ENCODE data around the gene STPG3. TPM values are rescaled to one million over a fixed set of nuclear protein-coding genes. Genes with fewer than 3 reads are reported as not detected.

Gene STPG3
- polyA plus RNA-seq, 2 of the 4 experiments (the other 2 are of a cell fraction): not detected

GRCh38 chr9:137228506-137228967 is 22.5 kb upstream of the STPG3 start:
- WGBS (ENCODE audit: missing lambda C conversion rate): 82% methylated on average over 6 of the region's 29 CpGs
- ChIA-PET POLR2A (interaction anchor here (2.3 kb wide), 1 partner anchor 40 kb away, joined by 8 read pairs; the partner anchor contains the start of genes ANAPC2 and SSNA1), CTCF (interaction anchor here (0.5 to 10.1 kb wide), 18 partner anchors 10 to 200 kb away, joined by 3 to 113 read pairs (median 12); partner anchors contain the start of genes ANAPC2, NDOR1, NPDC1 and SAPCD2)
- no peaks in the 10 kb centered on the region for H3K9me3 ChIP-seq
- FAIRE-seq (no peak), ATAC-seq (no peak), DNase-seq (ENCODE audit: low read depth in 1 of 2, low spot score in 1 of 2) (no peak)
- no peak overlapping the region for H3K4me3 ChIP-seq
- peaks cover 58% of the 10 kb centered on the region for H3K4me1 ChIP-seq
- H3K27ac ChIP-seq: no peak overlapping the region
- no peak for TF ChIP-seq NFE2L2 (conservative IDR thresholded peaks at IDR 0.05; ENCODE audit: low read length)
- no peak for TF ChIP-seq KDM5A (IDR thresholded peaks at IDR 0.05)
- TF ChIP-seq RAD21 (conservative IDR thresholded peaks at IDR 0.05 in 1 of 2, IDR thresholded peaks at IDR 0.05 in 1 of 2): no peak
- TF ChIP-seq ELK1 (IDR thresholded peaks at IDR 0.05; ENCODE audit: low read depth, low read length): no peak
- TF ChIP-seq BHLHE40 (IDR thresholded peaks at IDR 0.05; ENCODE audit: low read depth, low read length): no peak
- TF ChIP-seq NPAS2 (CRISPR knock-in tag; IDR thresholded peaks at IDR 0.05; ENCODE audit: borderline replicate concordance): no peak
- no peak for TF ChIP-seq BCL3 (IDR thresholded peaks at IDR 0.05)
- TF ChIP-seq MAX (IDR thresholded peaks at IDR 0.05): no peak
- TF ChIP-seq MAZ (IDR thresholded peaks at IDR 0.05; ENCODE audit: borderline replicate concordance, low read depth, low read length): no peak
- TF ChIP-seq CEBPB (IDR thresholded peaks at IDR 0.05): no peak
- TF ChIP-seq ZC3H11A (IDR thresholded peaks at IDR 0.05): no peak
- TF ChIP-seq FOSL2 (IDR thresholded peaks at IDR 0.05): no peak
- no peak for TF ChIP-seq FOSL2 (CRISPR knock-in tag; IDR thresholded peaks at IDR 0.05)
- TF ChIP-seq SREBF2 (IDR thresholded peaks at IDR 0.05): no peak
- no peak overlapping the region for H3K4me2 ChIP-seq

- peak overlapping the region in 1 of 2 experiments; percentile 27; a peak in 1 of 6 replicates for H3K27ac ChIP-seq
- peaks cover 57% of the 10 kb centered on the region for H3K4me1 ChIP-seq
- H3K9me3 ChIP-seq: no peaks in the 10 kb centered on the region
- ChIA-PET POLR2A (interaction anchor here (0.7 to 1.7 kb wide), 3 partner anchors 10 to 62 kb away, joined by 3 to 10 read pairs (median 4); no protein-coding TSS in a partner anchor), CTCF (interaction anchor here (0.7 to 10.1 kb wide), 16 partner anchors 11 to 441 kb away, joined by 3 to 113 read pairs (median 3); partner anchors contain the start of genes ANAPC2, NELFB, NPDC1 and SSNA1)
- H3K4me2 ChIP-seq: no peak overlapping the region
- no peak for ATAC-seq
- WGBS (ENCODE audit: missing lambda C conversion rate): 83% methylated on average over 18 of the region's 27 CpGs
- no peak overlapping the region for H3K4me3 ChIP-seq
- FAIRE-seq: no peak
- TF ChIP-seq NPAS2 (CRISPR knock-in tag; IDR thresholded peaks at IDR 0.05; ENCODE audit: borderline replicate concordance) (no peak), HOXB13 (CRISPR knock-in tag; IDR thresholded peaks at IDR 0.05; ENCODE audit: low read depth) (no peak), REST (IDR thresholded peaks at IDR 0.05) (no peak), HES2 (IDR thresholded peaks at IDR 0.05) (no peak), KDM5A (IDR thresholded peaks at IDR 0.05) (no peak), HOXA7 (CRISPR knock-in tag; IDR thresholded peaks at IDR 0.05) (no peak), CTCF (IDR thresholded peaks at IDR 0.05) (no peak), BCL3 (IDR thresholded peaks at IDR 0.05) (no peak), PHF8 (IDR thresholded peaks at IDR 0.05; ENCODE audit: borderline replicate concordance, low read depth) (no peak)
- DNase-seq (ENCODE audit: low read depth in 1 of 2, low spot score in 1 of 2): no peak
These were observed 21.9 kb upstream of the STPG3 start for GRCh38 chr9:137228968-137229896.
